HG03139 (cell line): ENCODE data around the gene PTPRG.

Experiments used
- ATAC-seq: cut with Tn5 transposase; IDR thresholded peaks from one replicate; pipeline ENCODE4 v1.9.1; 2021; ENCODE audit not compliant: unreplicated experiment

Gene PTPRG

DNA sequence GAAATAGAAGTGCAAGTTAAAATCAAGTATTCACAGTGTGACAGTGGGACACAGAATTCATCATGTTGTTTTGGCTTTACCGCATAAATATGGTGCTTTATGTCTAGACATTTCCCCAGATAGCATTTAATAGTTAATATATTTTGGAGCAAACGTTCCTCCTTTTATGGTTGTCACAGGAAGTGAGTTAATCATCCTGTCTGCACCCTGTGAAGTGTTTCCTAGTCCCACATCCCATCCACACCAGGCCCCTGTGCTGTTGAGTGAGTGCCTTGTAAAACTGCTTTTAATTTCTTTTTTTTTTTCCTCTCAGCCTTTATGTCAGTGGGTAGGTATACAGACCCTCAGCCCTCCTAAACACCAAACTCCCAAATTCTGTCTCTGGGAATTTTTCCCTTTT is 418.3 kb downstream of the PTPRG start:
- no peak for ATAC-seq

DNA sequence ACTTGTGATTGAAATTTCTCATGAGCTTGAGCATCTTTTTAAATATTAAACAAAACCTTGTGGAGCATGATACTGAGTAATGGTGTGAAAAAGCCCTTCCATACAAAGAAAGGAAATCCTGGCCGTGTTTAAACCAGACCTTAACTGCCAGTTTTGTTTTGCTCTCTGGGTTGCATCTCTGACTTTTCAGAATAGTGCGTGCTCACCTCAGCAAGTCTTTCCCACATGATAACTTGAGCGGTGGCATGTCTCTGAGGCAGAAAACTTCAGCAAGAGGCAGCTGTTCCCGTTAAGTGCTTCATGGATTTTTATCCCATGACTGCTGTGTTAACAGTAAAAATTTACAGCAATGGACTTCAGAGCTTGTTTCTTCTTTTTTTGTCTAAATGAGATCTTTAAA is 418.7 kb downstream of the PTPRG start:
- ATAC-seq = no peak

DNA sequence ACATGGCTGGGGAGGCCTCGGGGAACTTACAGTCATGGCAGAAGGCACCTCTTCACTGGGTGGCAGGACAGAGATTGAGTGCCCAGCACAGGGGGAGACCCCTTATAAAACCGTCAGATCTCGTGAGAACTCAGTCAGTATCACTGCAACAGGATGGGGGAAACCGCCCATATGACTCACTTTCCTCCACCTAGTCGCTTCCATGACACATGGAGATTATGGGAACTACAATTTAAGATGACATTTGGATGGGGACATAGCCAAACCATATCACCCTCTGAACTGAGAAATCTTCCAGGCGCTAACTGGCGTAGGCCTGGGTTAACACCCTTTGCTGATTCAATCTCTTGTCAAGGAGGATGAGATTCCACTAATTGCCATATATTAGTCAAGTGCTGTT is 419.7 kb downstream of the PTPRG start:
- ATAC-seq = no peak

DNA sequence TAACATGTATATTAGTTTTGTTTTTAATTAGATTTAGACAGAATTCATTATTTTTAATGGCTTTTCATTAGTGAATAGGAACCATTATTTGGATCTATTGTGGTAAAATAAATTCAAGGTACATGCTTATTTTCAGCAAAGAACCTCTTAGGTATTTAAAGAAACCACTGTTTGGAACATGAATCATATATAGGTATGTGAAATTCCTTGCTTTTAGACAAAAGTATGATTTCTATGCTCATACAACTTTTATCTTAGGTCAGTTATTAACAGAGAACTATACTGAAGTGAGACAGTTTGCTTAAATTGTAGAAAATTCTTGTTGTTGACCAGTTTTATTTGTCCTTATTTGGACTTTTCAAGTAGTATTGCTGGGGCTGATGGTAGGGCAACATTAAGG is 422.1 kb downstream of the PTPRG start:
- no peak for ATAC-seq

DNA sequence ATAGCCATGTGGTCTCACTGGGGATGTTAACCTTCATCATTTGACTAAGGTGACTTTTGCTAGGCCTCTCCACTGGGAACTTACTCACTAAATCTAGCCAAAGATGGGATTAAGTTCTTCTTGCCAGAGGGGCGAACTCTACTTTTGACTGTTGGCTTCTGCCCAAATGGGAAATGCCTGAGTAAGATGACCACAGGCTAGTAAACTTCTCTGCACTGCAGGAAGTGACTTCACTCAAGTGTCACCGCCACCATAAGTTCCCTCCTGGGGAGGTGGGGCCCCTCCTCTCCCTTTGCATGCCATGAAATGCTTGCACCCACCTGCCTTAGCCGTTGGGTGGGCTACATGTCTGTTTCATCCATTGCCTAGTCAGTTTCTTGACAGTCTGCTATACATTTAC is 423.6 kb downstream of the PTPRG start:
- no peak for ATAC-seq

DNA sequence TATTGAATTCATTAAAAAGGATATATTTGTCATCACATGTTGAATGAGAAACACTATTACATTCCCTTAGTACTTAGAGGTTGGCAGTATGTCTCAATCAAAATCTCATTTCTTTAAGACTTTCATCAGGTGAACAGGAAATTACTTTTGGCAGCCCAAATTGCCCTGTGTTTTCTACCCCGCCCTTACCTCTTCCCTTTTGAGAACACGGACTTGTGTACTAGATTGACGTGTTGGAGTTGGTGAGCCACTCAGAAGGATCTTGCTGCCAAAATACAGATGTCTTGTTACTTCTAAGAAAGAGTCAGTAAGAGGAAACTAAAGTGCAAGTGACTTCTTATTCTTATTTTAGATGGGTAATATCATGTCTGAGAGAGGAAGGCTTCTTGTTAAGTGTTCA is 425.1 kb downstream of the PTPRG start:
- ATAC-seq = no peak

DNA sequence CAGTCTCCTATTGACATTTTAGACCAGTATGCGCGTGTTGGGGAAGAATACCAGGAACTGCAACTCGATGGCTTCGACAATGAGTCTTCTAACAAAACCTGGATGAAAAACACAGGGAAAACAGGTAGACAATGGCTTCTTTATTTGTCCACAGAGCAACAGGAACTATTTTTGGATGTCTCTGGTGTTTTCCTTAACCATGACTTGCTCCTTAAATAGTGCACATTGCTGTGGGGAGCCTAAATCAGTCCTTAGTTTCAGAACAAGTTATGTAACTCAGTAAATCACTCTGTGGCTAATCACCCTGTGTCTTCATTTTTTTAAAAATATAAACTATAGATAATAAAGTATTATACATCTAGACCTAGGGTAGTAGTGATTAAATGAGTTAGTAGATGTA is 428.3 kb downstream of the PTPRG start:
- ATAC-seq = no peak

DNA sequence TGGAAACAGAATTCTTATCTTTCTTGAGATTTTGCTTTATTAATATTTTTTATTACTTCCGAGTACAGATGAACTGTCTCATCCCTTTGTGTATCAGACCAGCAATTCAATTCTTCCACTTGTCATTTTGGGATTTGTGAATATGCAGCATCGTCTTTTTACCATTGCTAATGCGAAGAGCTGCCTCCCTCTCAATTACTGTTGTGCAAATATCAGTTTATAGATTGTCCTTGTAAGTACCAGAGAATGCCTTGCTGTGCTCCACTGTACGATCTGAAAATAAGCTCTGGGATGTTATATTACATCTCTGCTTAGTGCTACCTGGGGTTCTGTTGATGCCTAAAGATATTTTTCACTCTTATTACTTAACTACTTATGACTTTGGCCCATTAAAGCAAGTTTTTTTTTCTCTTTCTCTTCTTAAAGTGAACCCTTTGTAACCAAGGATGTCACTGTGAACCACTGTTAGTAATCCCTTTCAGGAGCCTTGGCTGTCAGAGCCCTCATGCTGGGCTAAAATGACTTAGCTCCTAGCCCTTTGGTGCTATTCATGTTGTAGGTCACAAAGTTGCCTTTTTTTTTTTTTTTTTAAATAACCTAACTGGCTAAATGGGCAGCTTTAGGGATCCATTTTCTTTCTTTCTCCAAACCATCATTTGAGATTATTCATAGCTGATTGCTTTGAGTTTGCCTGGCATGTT is 429.1 kb downstream of the PTPRG start:
- no peak for ATAC-seq

DNA sequence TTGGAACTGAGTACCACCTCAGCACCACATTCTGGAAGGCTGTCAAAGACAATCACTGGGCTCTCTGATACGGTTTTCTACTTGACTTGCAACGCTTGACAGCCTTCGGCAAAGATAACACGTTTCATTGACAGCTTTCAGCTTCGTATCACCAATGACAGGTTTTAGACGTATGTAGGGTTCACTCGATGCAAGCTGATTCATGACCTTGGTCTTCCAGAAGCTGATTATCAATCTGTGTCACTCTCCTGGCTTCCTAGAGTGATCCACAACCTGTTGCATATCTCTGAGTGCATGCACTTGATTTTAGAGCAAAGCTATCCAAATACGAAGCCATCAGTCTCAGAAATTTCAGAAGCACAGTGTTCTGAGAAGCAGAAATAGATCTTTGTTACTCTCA is 430.3 kb downstream of the PTPRG start:
- ATAC-seq = no peak

DNA sequence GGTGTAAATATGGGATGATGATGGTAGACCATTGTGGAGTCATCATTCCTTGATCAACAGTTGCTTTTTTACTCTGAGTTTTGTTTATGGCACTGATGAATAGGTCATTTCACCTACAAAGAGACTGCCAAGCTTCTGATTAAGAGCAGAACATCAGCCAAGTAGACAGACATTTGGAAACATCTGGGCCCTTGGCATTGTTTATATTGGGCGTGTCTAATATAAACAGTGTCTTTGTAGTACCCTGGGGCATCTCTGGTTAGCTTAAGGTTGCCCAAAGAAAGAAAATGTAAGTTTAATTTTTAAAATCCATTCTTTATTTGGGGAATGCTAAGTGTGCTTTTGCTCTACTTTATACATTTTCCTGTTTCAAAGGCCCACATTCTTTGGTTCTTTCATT is 435.0 kb downstream of the PTPRG start:
- no peak for ATAC-seq

DNA sequence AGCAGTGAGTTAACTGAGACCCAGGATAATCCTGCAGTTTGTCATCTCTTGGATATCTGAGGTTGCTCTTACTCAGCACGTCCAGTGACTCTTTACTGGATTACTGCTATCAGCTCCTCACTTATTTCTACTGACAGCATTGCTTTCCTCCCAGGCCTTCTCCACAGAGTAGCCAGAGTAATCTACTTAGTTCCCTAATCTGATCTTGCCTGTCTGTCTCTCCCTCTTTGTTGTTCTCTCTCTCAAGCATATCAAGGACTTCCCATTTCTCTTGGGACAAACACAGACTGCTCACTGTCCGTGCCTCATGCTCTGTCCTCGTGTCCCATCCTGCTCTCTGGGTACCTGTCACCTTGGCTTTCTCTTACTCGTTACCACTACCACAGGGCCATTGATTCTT is 435.7 kb downstream of the PTPRG start:
- ATAC-seq = no peak

DNA sequence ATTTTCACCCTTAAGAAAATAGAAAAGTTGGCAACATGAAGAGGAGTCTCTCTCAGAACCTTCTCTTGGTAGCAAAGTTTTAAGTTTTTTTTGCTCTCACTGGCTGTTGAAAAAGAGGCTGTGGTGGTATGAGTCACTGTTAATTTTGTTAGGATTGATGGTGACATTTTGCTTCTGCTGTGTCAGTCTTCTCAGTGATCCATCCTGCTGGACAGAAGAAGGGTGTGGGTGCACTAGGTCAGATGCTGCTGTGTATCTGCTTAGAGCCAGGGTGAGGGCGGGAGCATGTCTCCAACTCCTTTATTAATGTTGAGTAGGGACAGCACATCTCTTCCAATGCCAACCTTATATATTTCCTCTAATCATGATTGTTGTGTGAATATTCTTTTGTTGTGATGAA is 442.5 kb downstream of the PTPRG start:
- ATAC-seq = no peak

DNA sequence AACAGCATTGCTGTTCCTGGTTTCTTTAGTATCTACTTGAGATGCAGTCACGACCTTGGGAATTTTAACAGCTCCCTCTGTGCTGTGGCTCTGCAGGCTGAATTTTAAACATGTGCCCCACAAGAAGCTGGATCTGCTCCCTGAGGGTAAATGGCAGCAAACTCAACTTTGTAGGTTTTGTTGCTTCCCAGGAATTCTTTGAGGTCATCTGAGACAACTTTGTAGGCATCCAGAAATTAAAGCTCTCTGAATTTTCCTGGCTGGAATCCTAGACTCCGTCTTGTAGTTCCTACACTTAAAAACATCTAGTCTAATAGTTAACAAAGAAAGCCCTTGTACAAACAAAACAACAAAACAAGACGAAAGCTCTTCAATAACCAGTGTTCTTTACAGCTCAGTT is 445.7 kb downstream of the PTPRG start:
- ATAC-seq = no peak

DNA sequence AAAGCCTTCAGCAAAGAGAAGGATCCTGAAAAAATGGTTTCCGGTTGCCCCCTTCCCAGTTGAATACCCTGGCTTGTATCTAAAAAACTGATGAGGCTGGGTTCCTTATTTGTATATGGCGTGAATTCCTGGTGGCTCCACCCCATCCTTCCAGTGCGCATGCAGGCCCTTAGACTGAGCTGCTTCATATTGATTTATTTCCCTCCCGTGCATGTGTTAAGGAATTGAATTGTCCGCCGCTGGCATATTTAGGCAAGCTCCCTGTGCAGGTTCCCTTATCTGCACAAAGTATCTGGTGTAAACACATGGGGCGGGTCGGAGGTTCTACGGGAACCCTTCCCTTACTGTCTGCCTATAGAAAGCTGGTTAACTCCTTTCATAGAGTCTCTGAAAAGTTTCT is 449.6 kb downstream of the PTPRG start:
- ATAC-seq = no peak

DNA sequence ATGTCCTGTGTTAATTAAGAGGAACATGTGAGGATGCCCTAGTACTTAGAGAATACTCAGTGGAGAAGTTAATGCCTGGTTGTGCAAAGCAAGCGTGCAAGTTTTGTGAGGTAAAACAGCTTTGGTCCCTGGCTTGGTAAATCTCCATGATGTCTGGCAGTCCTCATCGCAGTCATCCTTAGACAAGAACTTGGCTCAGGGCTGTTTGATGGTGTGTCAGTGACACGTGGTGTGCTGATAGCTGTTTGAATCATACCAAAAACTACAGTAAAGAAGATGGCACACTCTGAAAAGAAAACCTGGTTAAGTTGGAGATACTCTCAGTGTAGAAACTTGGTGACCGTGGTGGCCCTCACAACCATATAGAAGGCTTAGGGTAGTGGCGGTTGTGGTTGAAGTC is 450.3 kb downstream of the PTPRG start:
- no peak for ATAC-seq

DNA sequence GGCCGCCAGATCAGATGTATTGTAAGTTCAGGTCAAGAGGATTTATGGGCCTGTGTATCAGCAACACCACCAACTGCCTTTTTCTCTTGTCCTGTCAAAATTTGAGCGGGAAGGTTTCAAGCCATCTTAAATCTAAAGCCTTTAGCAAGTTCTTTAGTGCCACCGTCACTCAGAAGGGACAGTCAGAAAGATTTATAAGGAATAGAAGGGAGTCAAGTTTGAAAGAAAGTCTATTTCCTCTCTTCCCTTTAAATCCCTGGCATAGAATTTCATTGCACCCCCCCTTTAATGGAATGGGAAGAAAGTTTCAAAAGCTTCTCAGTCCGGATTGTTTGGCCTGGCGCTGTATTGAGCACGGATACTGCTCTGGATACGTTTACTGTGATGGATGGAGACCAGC is 452.6 kb downstream of the PTPRG start:
- no peak for ATAC-seq

DNA sequence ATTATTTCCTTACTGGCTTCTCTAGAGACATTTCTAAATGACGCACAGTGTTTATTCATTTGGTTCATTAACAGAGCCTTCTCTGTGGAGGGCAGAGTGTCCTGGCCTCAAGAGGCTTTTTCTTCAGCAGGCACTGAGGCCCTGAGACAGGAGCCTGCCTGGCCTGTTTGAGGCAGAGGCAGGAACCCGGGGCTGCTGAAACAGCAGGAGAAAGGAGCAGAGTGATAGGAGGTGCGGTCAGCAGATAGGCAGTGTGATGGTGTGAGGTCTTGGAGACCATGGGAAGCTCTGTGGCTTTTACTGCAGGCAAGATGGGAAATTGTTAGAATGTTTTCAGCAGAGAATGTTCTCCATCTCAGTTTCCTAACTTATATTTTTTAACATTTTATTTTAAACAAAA is 453.7 kb downstream of the PTPRG start:
- no peak for ATAC-seq

DNA sequence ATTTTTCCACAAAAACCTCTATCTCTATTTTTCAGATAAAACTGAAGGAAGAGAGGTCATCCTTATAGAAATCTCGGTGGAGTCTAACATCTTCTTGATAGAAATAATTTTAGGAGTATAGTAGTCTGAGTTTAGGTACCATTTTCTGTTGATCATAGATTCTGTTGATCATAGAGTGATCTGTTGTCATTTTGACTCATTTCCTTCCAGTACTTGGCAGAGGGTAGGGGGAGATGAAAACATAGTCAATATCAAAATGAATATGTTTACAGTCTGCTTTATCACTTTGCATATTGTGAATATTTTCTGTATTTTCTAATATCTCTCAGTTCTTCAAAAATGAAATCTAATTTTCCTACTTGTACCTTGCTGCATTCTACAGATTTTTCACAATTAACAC is 458.5 kb downstream of the PTPRG start:
- no peak for ATAC-seq

DNA sequence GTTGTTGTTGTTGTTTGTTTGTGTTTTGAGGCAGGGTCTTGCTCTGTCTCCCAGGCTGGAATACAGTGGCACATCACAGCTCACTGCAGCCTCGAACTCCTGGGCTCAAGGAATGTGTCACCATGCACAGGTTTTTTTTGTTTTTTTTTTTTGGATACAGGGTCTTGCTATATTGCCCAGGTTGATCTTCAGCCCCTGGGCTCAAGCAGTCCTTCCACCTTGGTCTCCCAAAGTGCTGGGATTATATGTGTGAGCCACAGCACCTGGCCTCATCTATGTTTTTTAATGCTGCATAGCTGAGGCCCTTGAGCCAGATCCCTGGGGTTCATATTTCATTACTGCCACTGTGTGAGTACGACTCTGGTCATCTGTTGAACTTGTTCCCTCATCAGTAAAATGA is 459.3 kb downstream of the PTPRG start:
- ATAC-seq = no peak

DNA sequence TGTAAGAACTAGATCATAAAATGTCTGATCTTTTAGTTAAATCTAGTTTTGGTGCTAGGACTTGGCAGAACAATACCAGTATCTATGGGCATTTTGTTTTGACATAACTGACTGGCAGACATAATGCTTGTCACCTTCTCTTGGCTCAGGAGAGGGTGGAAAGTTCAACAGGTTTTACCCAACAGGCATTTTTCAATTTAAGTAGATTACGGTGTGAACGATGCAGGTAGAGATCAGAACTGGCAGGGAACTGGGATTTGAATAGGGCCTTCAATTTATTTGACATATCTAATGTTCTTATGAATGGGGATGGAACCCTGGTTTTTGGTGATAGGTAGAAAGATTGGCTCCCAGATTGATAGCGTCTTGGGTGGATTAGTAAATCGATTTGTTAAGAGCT is 460.9 kb downstream of the PTPRG start:
- ATAC-seq = no peak

DNA sequence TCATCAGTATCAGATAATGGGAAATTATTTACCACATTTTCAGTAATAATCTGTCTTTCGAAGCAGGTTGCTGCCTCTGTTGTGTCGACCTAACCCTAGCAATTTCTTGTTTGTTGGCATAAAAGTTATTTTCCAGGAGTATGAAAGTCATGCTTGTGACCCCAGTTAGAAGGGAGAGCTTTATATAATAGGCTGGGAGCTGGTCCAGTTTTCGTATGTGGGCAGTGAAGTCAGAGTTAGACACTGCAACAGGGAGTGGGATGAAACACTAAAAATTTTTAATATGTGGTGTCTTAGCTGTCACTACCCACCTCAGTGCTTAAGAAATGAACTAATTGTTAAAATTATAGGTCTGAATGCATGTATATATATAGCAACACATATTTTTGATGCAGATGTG is 463.5 kb downstream of the PTPRG start:
- ATAC-seq = no peak

DNA sequence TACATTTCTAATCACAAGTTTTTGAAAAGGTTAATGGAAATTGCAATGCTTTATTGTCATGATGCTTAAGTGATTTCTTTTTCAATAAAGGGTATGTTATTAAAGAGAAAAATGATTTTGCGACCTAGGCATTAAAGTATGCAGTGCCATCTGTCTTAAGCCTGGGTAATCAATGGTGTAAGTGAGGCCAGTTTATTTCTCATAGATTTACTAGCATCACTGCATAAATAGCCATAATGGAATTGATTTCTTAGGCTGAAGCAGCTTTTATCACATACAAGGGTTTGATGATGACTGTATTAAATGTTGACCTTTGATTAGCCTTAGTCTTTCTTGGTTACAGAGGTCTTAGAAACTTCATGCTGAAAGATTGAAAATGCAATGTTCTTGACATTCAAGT is 464.5 kb downstream of the PTPRG start:
- ATAC-seq = no peak

DNA sequence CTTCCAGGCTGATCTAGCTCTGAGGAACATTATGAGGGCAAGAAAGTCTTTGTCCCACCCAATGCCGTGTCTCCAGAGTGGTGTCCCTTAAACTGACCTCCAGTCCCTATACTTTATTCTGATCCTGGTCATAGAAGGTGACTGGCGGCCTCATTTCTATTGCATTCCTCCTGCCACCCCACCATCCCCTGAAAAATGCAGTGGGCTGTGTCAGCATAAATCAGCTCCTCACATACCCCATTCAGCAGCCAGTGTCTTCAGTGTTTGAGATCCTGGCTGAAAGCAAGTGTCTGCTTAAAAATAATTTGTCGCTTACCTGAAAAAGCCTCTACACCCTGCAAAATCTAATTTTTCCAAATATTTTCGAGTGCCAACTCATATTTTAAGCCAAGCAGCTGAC is 465.9 kb downstream of the PTPRG start:
- ATAC-seq = no peak

DNA sequence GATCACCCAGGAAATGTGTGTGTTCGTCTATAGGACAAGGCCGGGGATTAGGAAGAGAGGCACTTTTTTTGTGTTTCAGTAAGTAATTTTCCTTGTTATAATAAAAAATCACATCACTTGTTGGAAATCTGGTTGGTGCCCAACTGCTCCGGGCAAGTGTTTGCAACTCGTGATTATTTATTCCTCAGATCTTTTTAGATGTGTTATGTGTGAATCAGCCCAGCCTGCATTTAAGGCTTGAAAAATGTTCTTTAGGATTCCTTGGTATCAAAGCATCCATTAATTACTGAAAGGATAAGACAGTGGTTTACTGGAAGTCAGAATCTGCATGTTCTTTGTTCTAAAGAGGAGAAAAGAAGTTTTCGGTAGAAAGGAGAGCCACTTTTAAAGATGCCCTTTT is 466.4 kb downstream of the PTPRG start:
- no peak for ATAC-seq
